Brain pericyte (primary cell): ENCODE data around the gene TEX54.
"Not testable (repeated sequence)": the region's sequence is repeated elsewhere in the genome, so short reads cannot be mapped to it uniquely, and the experiment has no call there.

ENCODE experiments used
- DNase-seq: peaks from one replicate; pipeline ENCODE4 v3.0.0-alpha.2; 2012; ENCODE audit warnings: low read depth, low spot score

Gene TEX54

DNA sequence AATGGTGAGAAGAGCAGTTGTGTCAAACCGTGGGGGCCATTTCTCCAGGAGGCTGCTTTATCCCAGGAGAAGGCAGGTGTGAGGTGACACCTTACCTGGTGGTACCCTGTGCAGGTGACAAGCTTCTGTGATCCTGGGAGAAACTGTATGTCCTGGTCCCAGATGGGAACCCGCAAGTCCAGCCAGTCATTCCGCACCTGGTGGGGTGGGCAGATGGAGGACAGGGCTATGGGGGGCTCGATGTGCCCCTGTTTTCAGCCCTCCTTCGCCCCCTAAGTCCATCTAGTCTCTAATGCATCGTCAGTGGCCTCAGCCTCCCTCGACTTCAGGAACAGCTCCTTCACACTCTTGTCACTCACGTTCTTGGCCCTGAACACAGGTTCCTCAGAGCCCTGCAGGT, 2.7 kb upstream of the TEX54 start:
- DNase-seq: no peak

DNA sequence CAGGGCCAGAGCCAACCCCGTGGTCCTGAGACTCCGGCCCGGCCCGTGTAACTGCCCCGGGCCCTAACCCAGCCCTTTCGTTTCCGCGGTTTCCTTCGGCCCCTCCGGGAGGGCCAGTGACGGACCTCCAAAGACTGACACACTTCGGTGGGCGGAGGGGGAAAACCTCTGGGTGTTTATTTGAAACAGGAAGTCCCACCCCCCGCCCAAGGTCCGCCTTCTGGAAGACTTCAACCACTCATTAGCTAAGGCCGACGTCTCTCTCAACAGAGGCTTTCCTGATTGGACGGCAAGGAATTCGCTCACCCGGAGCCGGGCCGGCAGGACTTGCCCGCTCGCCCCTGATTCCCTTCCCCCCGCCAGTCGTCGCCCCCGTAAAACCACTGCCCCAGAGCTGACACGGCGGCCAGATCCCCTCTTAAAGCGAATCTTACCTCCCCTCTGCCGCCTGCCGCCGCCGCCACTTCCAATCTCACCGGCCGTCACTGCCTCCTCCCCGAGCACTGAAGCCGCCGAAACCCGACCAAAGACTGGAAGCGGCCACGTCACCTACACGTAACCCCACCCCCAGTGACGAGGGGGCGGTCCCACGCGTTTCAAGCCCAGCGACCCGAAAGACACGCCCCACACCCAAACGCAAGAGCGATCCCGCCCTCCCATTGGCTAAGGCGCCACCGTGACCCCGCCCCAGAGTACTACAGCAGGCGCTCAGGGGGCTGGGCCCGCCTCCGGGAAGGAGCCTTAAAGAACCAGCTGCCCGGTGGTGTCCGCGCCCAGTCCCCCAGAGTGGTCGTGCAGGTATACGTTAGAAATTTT, 913 bp downstream of the TEX54 start, which contains the start of gene STX5:
STX5 (minus strand) TSS at position 532 of the 816 bp plus-strand sequence. CDS start 808 bp downstream, outside the sequence.
- peak; percentile 97 for DNase-seq

DNA sequence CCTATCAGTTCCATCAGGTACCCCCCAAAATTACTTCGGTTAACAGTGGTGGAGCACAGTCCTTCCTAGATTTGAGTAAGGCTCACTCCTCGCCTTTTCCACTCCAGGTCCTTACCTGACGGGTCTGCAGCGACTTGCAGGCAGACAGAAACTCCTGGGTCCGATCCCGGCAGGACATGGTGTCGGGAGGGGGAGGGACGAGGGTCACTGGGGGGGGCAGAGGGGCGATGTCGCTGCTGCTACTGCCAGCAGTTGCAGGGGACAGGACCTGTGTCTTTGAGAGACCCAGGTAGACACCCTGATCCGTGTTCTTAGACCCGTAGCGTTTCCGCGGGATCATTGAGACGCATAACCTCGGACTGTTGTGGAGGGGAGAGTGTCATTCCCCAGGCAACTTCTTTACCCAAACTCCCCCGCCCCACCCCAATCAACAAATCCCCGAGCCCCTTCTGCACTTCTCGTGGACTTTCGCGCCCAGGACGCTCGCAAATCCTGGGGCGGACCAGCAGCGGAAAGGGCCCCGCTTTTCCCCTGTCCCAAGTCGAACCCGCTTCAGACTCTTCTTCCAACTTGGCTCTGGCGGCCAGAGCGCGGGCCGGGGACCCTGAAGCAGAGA, 1.6 kb downstream of the TEX54 start:
- DNase-seq: no peak

DNA sequence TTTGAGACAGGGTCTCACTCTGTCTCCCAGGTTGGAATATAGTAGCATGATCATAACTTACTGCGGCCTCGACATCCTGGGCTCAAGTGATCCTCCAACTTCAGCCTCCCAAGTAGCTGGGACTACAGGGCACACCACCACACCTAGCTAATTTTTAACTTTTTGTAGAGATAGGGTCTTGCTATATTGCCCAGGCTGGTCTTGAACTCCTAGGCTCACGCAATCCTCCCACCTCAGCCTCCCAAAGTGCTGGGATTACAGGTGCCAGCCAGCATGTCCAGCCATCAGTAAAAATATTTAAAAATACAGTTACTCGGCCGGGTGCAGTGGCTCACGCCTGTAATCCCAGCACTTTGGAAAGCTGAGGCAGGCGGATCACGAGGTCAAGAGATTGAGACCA, 4.5 kb downstream of the TEX54 start:
- not testable (repeated sequence) for DNase-seq

GRCh38 chr11:62823677-62824076, 9.0 kb downstream of the TEX54 start:
- DNase-seq: no peak

- DNase-seq: no peak
Measured at GRCh38 chr11:62817129-62817528, 15.5 kb downstream of the TEX54 start.

DNA sequence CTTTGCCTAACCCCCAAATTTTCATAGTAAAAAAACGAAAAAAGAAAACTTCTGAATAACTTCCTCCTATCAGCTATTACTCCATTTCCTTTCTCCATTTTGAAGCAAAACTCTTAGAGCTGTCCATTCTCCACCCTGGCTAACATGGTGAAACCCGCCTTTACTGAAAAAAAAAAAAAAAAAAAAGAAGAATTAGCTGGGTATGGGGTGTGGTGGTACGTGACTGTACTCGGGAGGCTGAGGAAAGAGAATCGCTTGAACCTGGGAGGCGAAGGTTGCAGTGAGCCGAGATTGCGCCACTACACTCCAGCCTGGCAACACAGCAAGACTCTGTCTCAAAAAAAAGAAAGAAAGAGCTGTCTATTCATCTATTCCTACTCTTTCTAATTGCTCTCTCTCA, 16.1 kb downstream of the TEX54 start:
- no peak for DNase-seq

DNA sequence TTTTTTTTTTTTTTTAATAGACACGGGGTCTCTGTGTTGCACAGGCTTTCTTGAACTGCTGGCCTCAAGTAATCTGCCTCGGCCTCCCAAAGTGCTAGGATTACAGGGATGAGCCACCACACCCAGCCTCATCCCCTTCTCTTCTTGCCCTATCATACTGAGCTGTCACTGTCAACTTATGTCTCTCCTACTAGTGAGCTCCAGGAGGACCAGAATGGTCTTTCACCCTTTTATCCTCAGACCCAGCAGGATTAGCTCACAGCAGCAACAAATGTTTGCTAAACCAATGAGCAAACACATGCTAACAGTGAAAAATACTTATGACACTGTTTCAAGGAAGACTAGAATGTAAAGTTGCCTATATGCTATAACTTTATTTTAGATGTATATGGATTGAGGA, 21.0 kb downstream of the TEX54 start:
- no peak for DNase-seq

GRCh38 chr11:62810748-62811147, 21.9 kb downstream of the TEX54 start:
- no peak for DNase-seq

DNA sequence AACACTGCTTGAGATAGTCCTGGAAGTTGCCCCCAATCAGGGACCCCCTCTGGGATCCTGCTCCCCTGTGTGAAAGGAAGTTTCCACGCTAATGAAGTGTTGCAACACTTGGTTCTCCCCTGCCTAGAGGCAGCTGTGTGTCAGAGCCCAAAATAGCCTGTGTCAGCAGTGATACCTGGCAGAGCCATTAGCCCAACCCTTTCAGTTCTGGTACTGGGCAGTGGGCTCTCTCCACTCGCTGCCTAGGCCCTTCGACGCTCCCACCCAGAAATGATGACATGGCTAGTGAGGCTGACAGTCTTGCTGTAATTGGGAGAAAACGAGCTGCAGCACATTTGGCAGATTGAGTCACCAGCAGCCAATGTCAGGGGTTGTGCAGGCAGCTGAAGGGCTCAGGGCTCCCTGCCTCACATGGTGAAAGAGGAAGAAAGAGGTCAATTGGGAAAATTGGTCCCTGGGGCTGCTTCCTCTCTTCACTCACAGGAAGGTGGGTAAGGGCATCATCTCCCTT, 26.0 kb downstream of the TEX54 start:
- no peak for DNase-seq

- DNase-seq: no peak
Measured at GRCh38 chr11:62805961-62806441, 26.6 kb downstream of the TEX54 start.

DNA sequence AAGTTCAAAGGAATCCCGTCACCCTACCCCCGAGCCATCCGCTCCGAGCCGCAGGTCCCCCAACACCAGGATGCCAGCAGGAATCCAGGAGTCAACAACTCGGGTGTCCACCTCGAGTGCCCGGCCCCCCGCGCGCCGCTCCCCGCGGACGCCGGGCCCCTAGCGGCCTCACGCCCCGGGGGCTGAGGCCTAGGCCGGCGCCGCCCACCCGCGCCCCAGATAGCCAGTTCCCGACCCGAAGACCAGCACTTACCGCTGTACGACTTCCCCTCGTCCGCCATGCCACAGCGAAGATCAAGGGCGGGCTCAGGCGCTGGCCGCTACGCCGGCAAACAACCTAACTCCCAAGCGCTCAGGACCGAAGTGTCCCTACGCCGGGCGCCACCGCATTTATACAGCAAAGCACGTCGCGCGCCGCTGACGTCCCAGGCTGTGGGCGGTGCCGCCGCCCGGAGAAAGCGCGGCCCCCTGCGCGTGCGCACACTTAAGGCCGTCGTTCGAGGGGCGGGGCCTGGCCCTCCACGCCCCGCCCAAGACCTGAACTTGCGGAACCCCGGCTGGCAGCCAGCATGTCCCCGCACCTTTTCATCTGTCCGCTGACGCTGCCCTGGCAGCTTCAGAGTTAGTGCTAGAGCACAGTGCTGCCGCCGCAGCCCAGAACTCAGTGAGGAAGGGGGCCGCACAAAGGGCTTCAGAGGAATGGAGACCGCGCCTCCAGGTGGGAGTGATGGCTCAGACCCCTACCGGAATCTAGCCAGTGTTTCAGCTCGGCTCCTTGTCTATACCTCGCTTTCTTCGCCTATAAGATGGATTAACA, 27.4 kb downstream of the TEX54 start, which contains the start of gene NXF1:
NXF1 (minus strand) TSS at position 365 of the 817 bp plus-strand sequence; CDS start at position 281, 84 bp downstream.
- peak; percentile 89 for DNase-seq

- no peak for DNase-seq
Measured at GRCh38 chr11:62804310-62805075, 28.1 kb downstream of the TEX54 start.

DNA sequence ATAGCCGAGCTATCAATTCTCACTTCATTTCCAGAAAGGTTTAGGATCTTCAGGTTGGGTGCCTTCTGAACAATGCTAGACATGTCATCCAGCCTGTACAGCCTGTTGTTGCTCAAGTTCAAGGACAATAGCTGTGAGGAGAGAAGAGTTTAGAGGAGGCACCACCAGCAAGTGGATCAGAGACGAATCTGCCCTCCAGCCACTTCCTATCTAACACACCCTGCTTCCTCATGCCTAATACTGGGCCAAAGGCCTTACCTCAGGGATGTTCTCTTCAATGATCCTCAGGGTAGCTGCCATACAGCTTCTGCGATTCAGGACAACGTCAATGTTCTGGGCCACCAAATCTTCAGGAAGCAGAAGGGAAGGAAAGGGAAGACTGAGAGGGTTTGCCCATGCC, 31.6 kb downstream of the TEX54 start:
- no peak for DNase-seq

GRCh38 chr11:62799486-62799885, 33.2 kb downstream of the TEX54 start:
- DNase-seq: no peak

GRCh38 chr11:62796281-62796680, 36.4 kb downstream of the TEX54 start:
- no peak for DNase-seq

GRCh38 chr11:62794201-62794775, 38.4 kb downstream of the TEX54 start:
- no peak for DNase-seq

DNA sequence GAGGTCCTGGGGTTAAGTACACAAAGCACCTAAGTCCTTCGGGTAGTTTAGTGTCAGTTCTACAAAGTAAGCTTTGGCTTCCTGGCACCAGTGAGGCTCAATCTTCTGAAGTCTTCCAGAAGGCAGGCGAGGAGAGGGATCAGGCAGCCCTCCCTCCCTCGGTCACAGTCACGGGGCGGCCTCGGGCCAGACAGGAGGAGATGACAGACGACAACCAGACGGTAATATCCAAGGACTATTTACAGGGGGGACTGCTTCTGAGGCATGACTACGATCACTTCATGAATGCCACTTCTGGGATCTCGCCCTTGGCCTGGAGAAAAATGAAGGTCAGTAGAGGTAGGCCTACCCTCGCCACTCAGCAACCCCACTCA, 40.5 kb downstream of the TEX54 start:
- DNase-seq: no peak

DNA sequence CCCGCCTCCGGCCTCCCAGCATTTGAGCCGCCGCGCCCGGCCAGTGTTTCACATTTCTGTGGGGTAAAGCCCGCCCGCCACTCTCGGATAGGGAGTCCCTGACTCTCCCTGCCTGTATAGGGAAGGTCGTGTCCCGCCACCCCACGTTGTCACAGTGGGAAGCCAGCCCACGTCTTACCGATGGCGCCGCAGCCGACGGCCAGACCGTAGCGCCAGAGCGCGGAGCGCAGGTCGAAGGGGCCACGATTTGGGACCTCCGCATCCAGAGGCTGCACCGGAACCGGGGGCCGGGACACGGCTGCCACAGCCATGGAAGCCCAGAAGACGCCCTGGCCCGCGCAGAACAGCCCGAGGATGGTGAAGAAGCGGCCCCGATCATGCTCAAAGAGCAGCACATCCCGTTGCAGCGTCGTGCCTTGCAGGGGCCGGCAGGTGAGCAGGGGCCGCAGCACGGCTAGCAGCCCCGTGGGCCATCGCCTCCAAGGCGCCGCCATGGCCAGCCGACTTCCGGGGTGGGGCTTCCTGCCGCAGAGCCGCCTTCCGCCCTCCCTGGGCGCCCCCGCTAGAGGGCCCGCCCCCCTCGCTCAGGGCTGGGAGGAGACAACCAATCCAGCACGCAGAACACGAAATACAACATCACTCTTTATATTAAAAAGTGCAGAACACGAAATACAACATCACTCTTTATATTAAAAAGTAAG, 41.0 kb downstream of the TEX54 start, which contains the start of gene TMEM223:
TMEM223 (minus strand) TSS at position 506 of the 701 bp plus-strand sequence; CDS start at position 494, 12 bp downstream.
- DNase-seq: no peak

DNA sequence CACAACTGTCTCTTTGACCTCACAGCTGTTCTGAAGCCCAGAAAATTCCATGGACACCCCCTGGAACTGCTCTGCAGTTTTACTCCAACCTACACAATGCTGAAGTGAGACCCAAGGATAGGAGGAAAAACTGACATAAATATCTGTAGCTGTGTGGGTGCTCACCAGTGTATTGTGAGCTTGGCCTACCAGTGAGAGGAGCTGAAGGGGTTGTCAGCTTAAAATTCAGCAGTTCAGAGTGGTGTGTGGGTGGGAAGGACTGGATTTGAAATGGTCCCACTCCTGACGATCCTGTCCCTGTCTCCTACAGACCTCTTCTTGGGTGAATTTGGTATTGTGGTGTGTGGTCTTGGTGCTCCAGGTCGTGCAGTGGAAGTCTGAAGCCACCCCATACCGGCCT, 43.1 kb downstream of the TEX54 start:
- no peak for DNase-seq
